PFSK-1 (cell line): ENCODE measurements around the gene SPOCD1.

ENCODE experiments used
- FOXP2 ChIP-seq: optimal IDR thresholded peaks from 2 replicates; pipeline ENCODE3; 2011; ENCODE audit warnings: borderline replicate concordance, control low read depth, inconsistent platforms; ENCODE audit not compliant: insufficient read depth; ENCODE audit errors: extremely low read length, extremely low read depth
- POLR2AphosphoS5 ChIP-seq: IDR thresholded peaks from 2 replicates; pipeline ENCODE4 v1.6.1; 2012; ENCODE audit warnings: low read depth, mild to moderate bottlenecking, control low read depth, low read length, moderate library complexity
- SIN3A ChIP-seq: IDR thresholded peaks from 2 replicates; pipeline ENCODE4 v1.6.1; 2012; ENCODE audit warnings: mild to moderate bottlenecking, low read length, moderate library complexity, borderline replicate concordance; ENCODE audit not compliant: insufficient read depth
- TAF1 ChIP-seq: IDR thresholded peaks from 2 replicates; pipeline ENCODE4 v1.6.1; 2012; ENCODE audit warnings: low read length, control low read depth, borderline replicate concordance; ENCODE audit not compliant: insufficient read depth
- TF ChIP-seq, protein P1 (sequence below), 2 experiments: IDR thresholded peaks; 2 replicates each; pipeline versions ENCODE4 v1.6.1 to v1.8.0; 2011 to 2012; ENCODE audit warnings: low read depth in 2 of 2, low read length in 2 of 2, control low read depth in 1 of 2, inconsistent platforms in 1 of 2, mild to moderate bottlenecking in 1 of 2, moderate library complexity in 1 of 2; ENCODE audit not compliant: insufficient read depth in 1 of 2

DNA sequence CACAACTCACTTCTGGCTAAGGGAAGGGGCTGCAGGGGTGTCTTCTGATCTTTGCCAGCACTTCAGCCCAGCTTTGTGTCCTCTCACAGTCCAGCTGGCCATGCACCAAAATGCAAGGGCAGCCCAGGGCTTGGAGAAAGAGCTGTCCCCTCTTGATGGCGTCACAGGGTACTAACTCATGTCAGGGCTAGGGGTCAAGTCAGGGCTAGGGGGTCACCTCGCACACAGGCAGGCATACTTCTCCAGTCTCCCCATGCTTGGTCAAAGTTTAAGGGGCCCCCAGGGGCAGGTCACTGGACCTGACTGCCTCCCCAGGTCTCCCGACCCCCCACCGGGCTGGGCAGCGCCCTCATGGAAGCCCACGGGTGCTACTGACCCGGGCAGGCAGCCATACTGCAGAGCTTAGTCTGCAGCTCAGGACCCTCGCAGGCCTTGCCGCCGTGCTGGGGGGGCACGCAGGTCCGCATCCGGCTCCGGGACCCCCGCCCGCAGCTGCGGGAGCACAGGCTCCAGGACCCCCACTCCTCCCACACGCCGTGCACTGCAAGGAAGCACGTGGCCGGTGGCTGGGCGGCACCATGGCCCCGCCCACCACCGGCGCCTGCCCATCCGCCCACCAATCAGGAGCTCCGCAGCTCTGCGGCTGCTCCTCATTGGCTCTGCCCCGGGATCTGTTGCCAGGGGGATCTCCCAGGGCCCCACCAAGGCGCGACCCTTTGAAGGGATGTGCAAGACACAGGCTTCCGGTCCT, 73.2 kb downstream of the SPOCD1 start:
- TF ChIP-seq TAF1 (no peak), POLR2AphosphoS5 (no peak), SIN3A (no peak), FOXP2 (no peak)
- TF ChIP-seq, protein P1, sequence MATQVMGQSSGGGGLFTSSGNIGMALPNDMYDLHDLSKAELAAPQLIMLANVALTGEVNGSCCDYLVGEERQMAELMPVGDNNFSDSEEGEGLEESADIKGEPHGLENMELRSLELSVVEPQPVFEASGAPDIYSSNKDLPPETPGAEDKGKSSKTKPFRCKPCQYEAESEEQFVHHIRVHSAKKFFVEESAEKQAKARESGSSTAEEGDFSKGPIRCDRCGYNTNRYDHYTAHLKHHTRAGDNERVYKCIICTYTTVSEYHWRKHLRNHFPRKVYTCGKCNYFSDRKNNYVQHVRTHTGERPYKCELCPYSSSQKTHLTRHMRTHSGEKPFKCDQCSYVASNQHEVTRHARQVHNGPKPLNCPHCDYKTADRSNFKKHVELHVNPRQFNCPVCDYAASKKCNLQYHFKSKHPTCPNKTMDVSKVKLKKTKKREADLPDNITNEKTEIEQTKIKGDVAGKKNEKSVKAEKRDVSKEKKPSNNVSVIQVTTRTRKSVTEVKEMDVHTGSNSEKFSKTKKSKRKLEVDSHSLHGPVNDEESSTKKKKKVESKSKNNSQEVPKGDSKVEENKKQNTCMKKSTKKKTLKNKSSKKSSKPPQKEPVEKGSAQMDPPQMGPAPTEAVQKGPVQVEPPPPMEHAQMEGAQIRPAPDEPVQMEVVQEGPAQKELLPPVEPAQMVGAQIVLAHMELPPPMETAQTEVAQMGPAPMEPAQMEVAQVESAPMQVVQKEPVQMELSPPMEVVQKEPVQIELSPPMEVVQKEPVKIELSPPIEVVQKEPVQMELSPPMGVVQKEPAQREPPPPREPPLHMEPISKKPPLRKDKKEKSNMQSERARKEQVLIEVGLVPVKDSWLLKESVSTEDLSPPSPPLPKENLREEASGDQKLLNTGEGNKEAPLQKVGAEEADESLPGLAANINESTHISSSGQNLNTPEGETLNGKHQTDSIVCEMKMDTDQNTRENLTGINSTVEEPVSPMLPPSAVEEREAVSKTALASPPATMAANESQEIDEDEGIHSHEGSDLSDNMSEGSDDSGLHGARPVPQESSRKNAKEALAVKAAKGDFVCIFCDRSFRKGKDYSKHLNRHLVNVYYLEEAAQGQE (IDR thresholded peaks at IDR 0.05; ENCODE audit: insufficient read depth in 1 of 2, low read depth in 2 of 2, low read length in 2 of 2): no peak
